K562 (cell line): ENCODE measurements around the gene ZNF236. TPM values are rescaled to one million over a fixed set of nuclear protein-coding genes. Genes with fewer than 3 reads are reported as not detected.
"Not testable (repeated sequence)": the region's sequence is repeated elsewhere in the genome, so short reads cannot be mapped to it uniquely, and the experiment has no call there.

ENCODE experiments used
- ATAC-seq: fragments of 200-7000 bp; cut with Tn5 transposase; 3 replicates; pipeline ENCODE4 v1.9.1; 2020; ENCODE audit warnings: moderate library complexity
- BruUV-seq: library from RNA; stranded (reverse); fragments of 400-500 nt; replicated peaks from 2 replicates; lab custom pipeline; 2021; lab: Mats Ljungman, UMichigan
- CTCF ChIA-PET: fragments of 300-600 bp; formaldehyde crosslinking; extraction: SDS; loops from one replicate; lab custom pipeline; 2021; ENCODE audit warnings: low intra/inter-chr PET ratio; lab: Yijun Ruan, JAX
- POLR2A ChIA-PET: fragments of 300-600, 350-650 bp; sonication (Branson Sonifier 250); formaldehyde crosslinking; extraction: SDS; loops from one replicate; lab custom pipeline; 2021; ENCODE audit warnings: antibody characterized with exemption, inconsistent platforms; lab: Yijun Ruan, JAX
- DNase-seq, 4 experiments: peaks; one replicate each; pipeline versions ENCODE4 v3.0.0 to v3.0.0-alpha.2; 2011 to 2018; ENCODE audit warnings: low spot score in 3 of 4, mixed read lengths in 3 of 4; ENCODE audit errors: extremely low read depth in 1 of 4
- FAIRE-seq: peaks from 2 replicates; lab custom pipeline; 2011; peaks lifted over from hg19 to GRCh38; lab: Jason Lieb, UNC
- H2AFZ ChIP-seq: 2 replicates; pipeline ENCODE4 v1.6.0; 2011; ENCODE audit warnings: low read depth, low read length, control low read depth, inconsistent platforms
- H3K27ac ChIP-seq: fragments of 200-600 bp; 3 replicates; pipeline ENCODE4 v1.8.0; 2011; ENCODE audit warnings: low read depth, mild to moderate bottlenecking, control low read depth, inconsistent platforms, low read length, moderate library complexity, mixed read lengths; ENCODE audit errors: extremely low read depth
- H3K27me3 ChIP-seq, 2 experiments: fragments of 300-600 bp in 1 of 2; 2 replicates in 1 of 2; 3 replicates in 1 of 2; pipeline versions ENCODE4 v1.6.0 to v1.8.0; 2011; ENCODE audit warnings: inconsistent platforms in 2 of 2, low read length in 2 of 2, mild to moderate bottlenecking in 1 of 2, mixed read lengths in 1 of 2, moderate library complexity in 1 of 2; ENCODE audit not compliant: control insufficient read depth in 2 of 2, insufficient read depth in 2 of 2
- H3K36me3 ChIP-seq: fragments of 300-600 bp; 3 replicates; pipeline ENCODE4 v1.8.0; 2011; ENCODE audit warnings: mild to moderate bottlenecking, low read length, inconsistent platforms; ENCODE audit not compliant: control insufficient read depth, insufficient read depth
- H3K4me1 ChIP-seq, 2 experiments: fragments of 200-600 bp in 1 of 2; replicated peaks in 1 of 2; 2 replicates in 1 of 2; 3 replicates in 1 of 2; pipeline versions ENCODE4 v1.5.1 to v1.8.0; 2011; ENCODE audit warnings: inconsistent platforms in 2 of 2, low read length in 2 of 2, mild to moderate bottlenecking in 1 of 2, mixed read lengths in 1 of 2, moderate library complexity in 1 of 2; ENCODE audit not compliant: control insufficient read depth in 2 of 2, insufficient read depth in 2 of 2
- H3K4me2 ChIP-seq: 2 replicates; pipeline ENCODE4 v1.6.1; 2011; ENCODE audit warnings: low read length, control low read depth, inconsistent platforms, mixed read lengths; ENCODE audit not compliant: insufficient read depth
- H3K4me3 ChIP-seq: fragments of 200-600 bp; sonication (generic), shearing (Covaris generic); 2 replicates; pipeline ENCODE4 v1.5.1; 2016; ENCODE audit warnings: control low read depth, inconsistent platforms
- H3K79me2 ChIP-seq: fragments of 200-600 bp; 3 replicates; pipeline ENCODE4 v1.8.0; 2011; ENCODE audit warnings: low read length, inconsistent platforms; ENCODE audit not compliant: control insufficient read depth, insufficient read depth
- H3K9ac ChIP-seq, 2 experiments: 2 replicates each; pipeline versions ENCODE4 v1.6.0 to v1.6.1; 2011; ENCODE audit warnings: low read depth in 2 of 2, low read length in 2 of 2, control low read depth in 1 of 2, inconsistent platforms in 1 of 2, mild to moderate bottlenecking in 1 of 2, mixed read lengths in 1 of 2; ENCODE audit not compliant: insufficient read depth in 1 of 2
- H3K9me1 ChIP-seq: one replicate; pipeline ENCODE4 v1.6.0; 2011; ENCODE audit warnings: inconsistent platforms, mild to moderate bottlenecking, low read length, moderate library complexity; ENCODE audit not compliant: control insufficient read depth, insufficient read depth
- H3K9me3 ChIP-seq: replicated peaks from 2 replicates; pipeline ENCODE4 v1.5.1; 2011; ENCODE audit warnings: low read depth, low read length, inconsistent platforms; ENCODE audit not compliant: control insufficient read depth, insufficient read depth
- H4K20me1 ChIP-seq: replicated peaks from 2 replicates; pipeline ENCODE4 v1.6.1; 2011; ENCODE audit warnings: low read length, inconsistent platforms, mixed read lengths; ENCODE audit not compliant: control insufficient read depth, insufficient read depth
- KDM1A ChIP-seq, 2 experiments: fragments of 450-650 bp; IDR thresholded peaks; 2 replicates each; pipeline ENCODE4 v1.6.1; 2016; ENCODE audit warnings: mild to moderate bottlenecking in 2 of 2
- MAFK ChIP-seq: IDR thresholded peaks from 2 replicates; pipeline ENCODE4 v1.6.1; 2011; ENCODE audit warnings: low read length, improper control_type of control experiment
- WGBS: fragments of 100-300 bp; shearing (Covaris generic); methylation state at CpG from one replicate; pipeline ENCODE4 v1.1.6; 2016; ENCODE audit warnings: low coverage, mixed read lengths; ENCODE audit not compliant: insufficient coverage; ENCODE audit errors: missing lambda C conversion rate; 5-methylcytosine and 5-hydroxymethylcytosine counted together
- in situ Hi-C: fragments of 300-500 bp; cut with MboI; formaldehyde crosslinking; loops from 4 replicates; pipeline ENCODE4 v1.15.0; 2018; ENCODE audit warnings: inconsistent platforms, mixed read lengths
- intact Hi-C: fragments of 100-400 bp; cut with micrococcal nuclease; formaldehyde crosslinking; loops from 2 replicates; pipeline ENCODE4 v1.14.2; 2022
- polyA plus RNA-seq, 8 experiments: library from polyadenylated mRNA; depleted of rRNA in 4 of 8; stranded (reverse) in 5 of 8; unstranded in 3 of 8; fragments of >200 nt; fragmentation: Nextera tagmentation in 2 of 8; fragmentation: Illumina TruSeq in 1 of 8; extraction: Ambion mirVana in 2 of 8; extraction: Trizol in 1 of 8; gene quantifications; 2 replicates each; pipeline versions ENCODE4 v1.2.1 to v1.2.3, GENCODE V29; 2011 to 2014; ENCODE audit warnings: inconsistent platforms in 1 of 8, missing spikeins in 1 of 8
- total RNA-seq, 7 experiments: library from RNA; depleted of rRNA in 6 of 7; stranded (reverse); fragments of >200 nt in 6 of 7; fragmentation: Illumina TruSeq in 2 of 7; extraction: Trizol in 2 of 7; gene quantifications; 2 replicates each; pipeline versions ENCODE4 v1.2.1 to v1.2.3, GENCODE V29; 2011 to 2021; ENCODE audit warnings: low replicate concordance in 1 of 7

Gene ZNF236
- total and polyA plus RNA-seq, 9 of the 15 experiments (the other 6 are each of a cell fraction or from before 2014, with no cell fraction given): 0.35 to 8.7 (median 3.4) TPM

GRCh38 chr18:77017355-77017754 is 195.0 kb downstream of the ZNF236 start:
- no TSS peak for BruUV-seq
- Histone ChIP-seq H3K36me3 (no peaks in the 10 kb centered on the region), H3K4me2 (no peak overlapping the region), H3K9me1 (no peaks in the 10 kb centered on the region), H3K27ac (no peak overlapping the region), H4K20me1 (no peaks in the 10 kb centered on the region), H2AFZ (no peak overlapping the region)
- POLR2A ChIA-PET: no interaction called here
- CTCF ChIA-PET: no interaction called here
- in situ Hi-C loops: no loop called here
- ATAC-seq: no peak
- no peak for DNase-seq
- TF ChIP-seq KDM1A (IDR thresholded peaks at IDR 0.05) (no peak), MAFK (no peak)
- TF ChIP-seq, all 486 proteins: peak for 0
- peaks cover 0 to 22% of the 10 kb centered on the region in 2 experiments; a peak in 4 of 5 replicates for H3K27me3 ChIP-seq
- no peak for FAIRE-seq
- no peak overlapping the region for H3K4me3 ChIP-seq
- 0% methylated on average over 6 of the region's 6 CpGs for WGBS
- no peaks in the 10 kb centered on the region for H3K79me2 ChIP-seq
- H3K4me1 ChIP-seq: no peaks in the 10 kb centered on the region
- intact Hi-C loops: no loop called here
- H3K9ac ChIP-seq: no peak overlapping the region
- no peaks in the 10 kb centered on the region for H3K9me3 ChIP-seq

DNA sequence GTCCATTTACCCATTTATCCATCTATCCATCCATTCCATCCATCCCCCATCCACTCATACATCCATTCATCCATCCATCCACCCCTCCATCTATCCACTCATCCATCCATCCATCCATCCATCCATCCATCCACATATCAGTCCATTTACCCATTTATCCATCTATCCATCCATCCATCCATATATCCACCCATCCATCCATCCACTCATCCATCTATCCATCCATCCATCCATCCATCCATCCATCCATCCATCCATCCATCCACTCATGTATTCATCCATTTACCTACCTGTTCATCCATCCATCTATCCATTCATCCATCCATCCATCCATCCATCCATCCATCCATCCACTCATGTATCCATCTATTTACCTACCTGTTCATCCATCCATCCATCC is 196.3 kb downstream of the ZNF236 start:
- intact Hi-C loops, H3K4me1 ChIP-seq, H3K4me3 ChIP-seq, H2AFZ ChIP-seq, H3K36me3 ChIP-seq, H3K4me2 ChIP-seq, H3K27ac ChIP-seq, DNase-seq, H3K79me2 ChIP-seq, FAIRE-seq, H3K9me1 ChIP-seq, POLR2A ChIA-PET, CTCF ChIA-PET, H3K9ac ChIP-seq, in situ Hi-C loops, BruUV-seq, ATAC-seq, H4K20me1 ChIP-seq, H3K9me3 ChIP-seq: not testable (repeated sequence)
- H3K27me3 ChIP-seq: peaks cover 0 to 26% of the 10 kb centered on the region in 2 experiments; a peak in 4 of 5 replicates
